Gastrocnemius medialis (tissue), 4 donors: ENCODE measurements around the gene CEP70.

Source experiments
- POLR2A ChIP-seq, 2 donors: fragments of 450-650 bp; IDR thresholded peaks; one replicate each; pipeline ENCODE4 v1.6.1; 2017; ENCODE audit warnings: antibody characterized with exemption in 2 of 2, mild to moderate bottlenecking in 2 of 2, moderate library complexity in 2 of 2
- TF ChIP-seq, protein P1 (sequence below), 5 experiments: fragments of 450-650 bp in 3 of 5; fragments of 200-600 bp in 2 of 5; sonication (generic) in 2 of 5; IDR thresholded peaks in 4 of 5; conservative IDR thresholded peaks in 1 of 5; 1 replicate in 4 of 5; 2 replicates in 1 of 5; pipeline ENCODE4 v1.5.1; 2016 to 2019; ENCODE audit warnings: antibody characterized with exemption in 5 of 5, mild to moderate bottlenecking in 3 of 5, moderate library complexity in 3 of 5

DNA sequence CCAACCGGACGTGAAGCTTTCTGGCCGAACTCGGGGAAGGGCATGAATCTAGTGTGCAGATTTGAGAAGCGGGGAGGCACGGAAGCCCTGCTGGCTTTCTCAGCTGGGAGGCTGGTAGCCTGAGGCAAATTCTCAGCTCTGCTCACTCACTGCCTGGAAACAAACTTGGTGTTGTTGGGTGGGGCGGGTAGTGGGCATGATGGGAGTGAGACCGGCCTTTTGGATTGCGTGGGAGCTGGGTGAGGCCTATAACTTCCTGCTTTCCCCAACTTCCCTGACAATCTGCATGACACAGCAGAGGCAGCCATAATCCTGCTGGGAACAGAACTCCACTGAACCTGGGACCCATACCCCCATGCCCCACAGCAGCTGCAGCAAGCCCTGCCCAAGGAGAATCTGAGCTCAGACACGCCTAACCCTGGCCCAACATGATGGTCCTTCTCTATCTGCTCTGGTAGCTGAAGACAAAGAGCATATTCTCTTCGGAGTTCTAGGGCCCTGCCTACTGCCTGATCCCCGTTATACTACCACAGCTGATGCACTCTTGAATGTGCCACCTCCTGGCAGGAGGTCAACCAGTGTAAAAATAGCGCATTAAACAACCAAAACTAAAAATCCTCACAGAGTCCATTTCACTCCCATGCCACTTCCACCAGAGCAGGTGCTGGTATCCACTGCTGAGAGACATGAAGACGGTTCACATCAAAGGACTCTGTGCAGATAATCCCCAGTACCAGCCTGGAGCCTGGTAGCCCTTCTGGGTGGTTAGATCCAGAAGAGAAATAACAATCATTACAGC lies 44.7 kb downstream of the CEP70 start:
- TF ChIP-seq, protein P1, sequence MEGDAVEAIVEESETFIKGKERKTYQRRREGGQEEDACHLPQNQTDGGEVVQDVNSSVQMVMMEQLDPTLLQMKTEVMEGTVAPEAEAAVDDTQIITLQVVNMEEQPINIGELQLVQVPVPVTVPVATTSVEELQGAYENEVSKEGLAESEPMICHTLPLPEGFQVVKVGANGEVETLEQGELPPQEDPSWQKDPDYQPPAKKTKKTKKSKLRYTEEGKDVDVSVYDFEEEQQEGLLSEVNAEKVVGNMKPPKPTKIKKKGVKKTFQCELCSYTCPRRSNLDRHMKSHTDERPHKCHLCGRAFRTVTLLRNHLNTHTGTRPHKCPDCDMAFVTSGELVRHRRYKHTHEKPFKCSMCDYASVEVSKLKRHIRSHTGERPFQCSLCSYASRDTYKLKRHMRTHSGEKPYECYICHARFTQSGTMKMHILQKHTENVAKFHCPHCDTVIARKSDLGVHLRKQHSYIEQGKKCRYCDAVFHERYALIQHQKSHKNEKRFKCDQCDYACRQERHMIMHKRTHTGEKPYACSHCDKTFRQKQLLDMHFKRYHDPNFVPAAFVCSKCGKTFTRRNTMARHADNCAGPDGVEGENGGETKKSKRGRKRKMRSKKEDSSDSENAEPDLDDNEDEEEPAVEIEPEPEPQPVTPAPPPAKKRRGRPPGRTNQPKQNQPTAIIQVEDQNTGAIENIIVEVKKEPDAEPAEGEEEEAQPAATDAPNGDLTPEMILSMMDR (IDR thresholded peaks at IDR 0.05 in 4 of 5, conservative IDR thresholded peaks at IDR 0.05 in 1 of 5), result no peak
- no peak for TF ChIP-seq POLR2A (IDR thresholded peaks at IDR 0.05)
